K562 (cell line): ENCODE measurements around the gene LGALS3. TPM values are rescaled to one million over a fixed set of nuclear protein-coding genes. Genes with fewer than 3 reads are reported as not detected.

Experiments used
- BHLHE40 ChIP-seq: IDR thresholded peaks from 2 replicates; pipeline ENCODE4 v1.6.1; 2011; ENCODE audit warnings: low read length, improper control_type of control experiment
- JUND ChIP-seq, 2 experiments: IDR thresholded peaks; 2 replicates in 1 of 2; 3 replicates in 1 of 2; pipeline ENCODE4 v1.6.1; 2011; ENCODE audit warnings: borderline replicate concordance in 2 of 2, low read depth in 2 of 2, low read length in 2 of 2, improper control_type of control experiment in 1 of 2, missing biosample characterization in 1 of 2, missing genetic modification characterization in 1 of 2, missing genetic modification reagents in 1 of 2
- MYC ChIP-seq, 2 experiments: fragments of 250-450 bp in 1 of 2; sonication (Bioruptor Pico) in 1 of 2; IDR thresholded peaks; 2 replicates each; pipeline versions ENCODE4 v1.5.1 to v1.6.1; 2012 to 2021; ENCODE audit warnings: low read depth in 2 of 2, borderline replicate concordance in 1 of 2, improper control_type of control experiment in 1 of 2, low read length in 1 of 2, mild to moderate bottlenecking in 1 of 2, moderate library complexity in 1 of 2
- NR2C2 ChIP-seq, 2 experiments: fragments of 200-800 bp in 1 of 2; sonication (Bioruptor generic) in 1 of 2; sonication (generic) in 1 of 2; formaldehyde crosslinking in 1 of 2; IDR thresholded peaks; 2 replicates each; pipeline versions ENCODE4 v1.6.1 to v1.8.0; 2016 to 2022; ENCODE audit warnings: mild to moderate bottlenecking in 1 of 2, missing compliant biosample characterization in 1 of 2, missing genetic modification characterization in 1 of 2, missing genetic modification reagents in 1 of 2
- NR4A1 ChIP-seq, 2 experiments: fragments of 250-450 bp in 1 of 2; fragments of 450-650 bp in 1 of 2; sonication (Bioruptor Pico) in 1 of 2; IDR thresholded peaks; 2 replicates each; pipeline versions ENCODE4 v1.4.0 to v1.6.1; 2016 to 2020; ENCODE audit warnings: mild to moderate bottlenecking in 2 of 2, missing compliant biosample characterization in 1 of 2, missing genetic modification characterization in 1 of 2, moderate library complexity in 1 of 2
- RBFOX2 ChIP-seq: fragments of 200-400 bp; formaldehyde crosslinking; IDR thresholded peaks from 2 replicates; pipeline ENCODE4 v1.6.1; 2017; ENCODE audit warnings: low read depth, mild to moderate bottlenecking, low read length, moderate library complexity
- ZFX ChIP-seq: sonication (generic); formaldehyde crosslinking; IDR thresholded peaks from 2 replicates; pipeline ENCODE4 v1.8.0; 2022; ENCODE audit warnings: mild to moderate bottlenecking, missing genetic modification reagents, moderate library complexity
- polyA plus RNA-seq, 8 experiments: library from polyadenylated mRNA; depleted of rRNA in 4 of 8; stranded (reverse) in 5 of 8; unstranded in 3 of 8; fragments of >200 nt; fragmentation: Nextera tagmentation in 2 of 8; fragmentation: Illumina TruSeq in 1 of 8; extraction: Ambion mirVana in 2 of 8; extraction: Trizol in 1 of 8; gene quantifications; 2 replicates each; pipeline versions ENCODE4 v1.2.1 to v1.2.3, GENCODE V29; 2011 to 2014; ENCODE audit warnings: inconsistent platforms in 1 of 8, missing spikeins in 1 of 8
- total RNA-seq, 7 experiments: library from RNA; depleted of rRNA in 6 of 7; stranded (reverse); fragments of >200 nt in 6 of 7; fragmentation: Illumina TruSeq in 2 of 7; extraction: Trizol in 2 of 7; gene quantifications; 2 replicates each; pipeline versions ENCODE4 v1.2.1 to v1.2.3, GENCODE V29; 2011 to 2021; ENCODE audit warnings: low replicate concordance in 1 of 7
- TF ChIP-seq, protein P1 (sequence below): sonication (generic); formaldehyde crosslinking; IDR thresholded peaks from 2 replicates; pipeline ENCODE4 v1.8.1; 2023; ENCODE audit warnings: missing genetic modification reagents, mild to moderate bottlenecking, borderline replicate concordance
- TF ChIP-seq, protein P2 (sequence below): sonication (generic); formaldehyde crosslinking; IDR thresholded peaks from 2 replicates; pipeline ENCODE4 v1.4.0; 2020; ENCODE audit warnings: mild to moderate bottlenecking, missing genetic modification reagents
- TF ChIP-seq, protein P3 (sequence below): fragments of 450-650 bp; formaldehyde crosslinking; IDR thresholded peaks from 2 replicates; pipeline ENCODE4 v1.4.0; 2020; ENCODE audit warnings: mild to moderate bottlenecking, moderate library complexity
- TF ChIP-seq, protein P4 (sequence below): fragments of 450-650 bp; IDR thresholded peaks from 2 replicates; pipeline ENCODE4 v1.7.0; 2016; ENCODE audit warnings: borderline replicate concordance

Gene LGALS3
- total and polyA plus RNA-seq, 9 of the 15 experiments (the other 6 are each of a cell fraction or from before 2014, with no cell fraction given): 0.04 to 1.9 (median 1.1) TPM

DNA sequence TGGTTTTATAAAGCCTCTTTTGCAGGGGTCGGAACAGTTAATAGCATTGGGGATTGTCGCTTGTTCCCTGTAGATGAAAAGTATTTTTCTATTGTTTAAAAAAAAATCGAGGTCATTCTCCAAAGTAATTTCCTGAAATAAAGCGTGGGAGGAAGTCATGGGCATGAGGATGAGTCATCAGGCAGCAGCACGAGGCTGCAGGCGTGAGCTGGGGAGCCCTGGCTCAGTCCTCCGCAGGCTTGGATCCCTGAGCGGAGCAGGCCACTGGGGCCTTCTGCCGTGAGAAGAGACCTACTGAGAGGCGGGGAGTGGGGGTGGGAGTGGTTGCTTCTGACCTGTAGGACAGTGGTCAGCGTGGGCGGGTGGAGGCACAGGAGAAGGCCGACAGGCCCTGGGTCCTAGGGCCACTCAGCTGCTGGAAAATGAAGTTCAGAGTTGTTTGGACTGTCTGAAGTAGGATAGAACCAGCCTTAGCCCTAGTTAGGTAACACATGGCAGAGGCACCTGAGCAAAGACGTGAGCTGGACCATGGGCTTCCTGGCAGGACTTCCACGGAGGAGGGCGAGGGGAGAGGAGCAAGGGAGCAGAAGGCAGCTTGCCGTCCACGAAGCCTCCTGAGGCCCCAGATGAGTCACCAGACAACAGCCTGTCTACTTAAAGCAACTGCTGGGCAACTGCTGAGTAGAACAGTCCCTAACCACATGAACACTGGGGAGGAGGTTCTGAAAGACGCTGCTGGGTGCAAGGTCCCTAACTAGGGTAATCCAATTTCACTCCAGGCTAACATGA is 21.1 kb upstream of the LGALS3 start (continued):
- TF ChIP-seq, protein P1, sequence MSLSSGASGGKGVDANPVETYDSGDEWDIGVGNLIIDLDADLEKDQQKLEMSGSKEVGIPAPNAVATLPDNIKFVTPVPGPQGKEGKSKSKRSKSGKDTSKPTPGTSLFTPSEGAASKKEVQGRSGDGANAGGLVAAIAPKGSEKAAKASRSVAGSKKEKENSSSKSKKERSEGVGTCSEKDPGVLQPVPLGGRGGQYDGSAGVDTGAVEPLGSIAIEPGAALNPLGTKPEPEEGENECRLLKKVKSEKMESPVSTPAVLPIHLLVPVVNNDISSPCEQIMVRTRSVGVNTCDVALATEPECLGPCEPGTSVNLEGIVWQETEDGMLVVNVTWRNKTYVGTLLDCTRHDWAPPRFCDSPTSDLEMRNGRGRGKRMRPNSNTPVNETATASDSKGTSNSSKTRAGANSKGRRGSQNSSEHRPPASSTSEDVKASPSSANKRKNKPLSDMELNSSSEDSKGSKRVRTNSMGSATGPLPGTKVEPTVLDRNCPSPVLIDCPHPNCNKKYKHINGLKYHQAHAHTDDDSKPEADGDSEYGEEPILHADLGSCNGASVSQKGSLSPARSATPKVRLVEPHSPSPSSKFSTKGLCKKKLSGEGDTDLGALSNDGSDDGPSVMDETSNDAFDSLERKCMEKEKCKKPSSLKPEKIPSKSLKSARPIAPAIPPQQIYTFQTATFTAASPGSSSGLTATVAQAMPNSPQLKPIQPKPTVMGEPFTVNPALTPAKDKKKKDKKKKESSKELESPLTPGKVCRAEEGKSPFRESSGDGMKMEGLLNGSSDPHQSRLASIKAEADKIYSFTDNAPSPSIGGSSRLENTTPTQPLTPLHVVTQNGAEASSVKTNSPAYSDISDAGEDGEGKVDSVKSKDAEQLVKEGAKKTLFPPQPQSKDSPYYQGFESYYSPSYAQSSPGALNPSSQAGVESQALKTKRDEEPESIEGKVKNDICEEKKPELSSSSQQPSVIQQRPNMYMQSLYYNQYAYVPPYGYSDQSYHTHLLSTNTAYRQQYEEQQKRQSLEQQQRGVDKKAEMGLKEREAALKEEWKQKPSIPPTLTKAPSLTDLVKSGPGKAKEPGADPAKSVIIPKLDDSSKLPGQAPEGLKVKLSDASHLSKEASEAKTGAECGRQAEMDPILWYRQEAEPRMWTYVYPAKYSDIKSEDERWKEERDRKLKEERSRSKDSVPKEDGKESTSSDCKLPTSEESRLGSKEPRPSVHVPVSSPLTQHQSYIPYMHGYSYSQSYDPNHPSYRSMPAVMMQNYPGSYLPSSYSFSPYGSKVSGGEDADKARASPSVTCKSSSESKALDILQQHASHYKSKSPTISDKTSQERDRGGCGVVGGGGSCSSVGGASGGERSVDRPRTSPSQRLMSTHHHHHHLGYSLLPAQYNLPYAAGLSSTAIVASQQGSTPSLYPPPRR (CRISPR knock-in tag): no peak
- TF ChIP-seq ZFX (CRISPR knock-in tag): peak; percentile 91
- TF ChIP-seq, protein P2, sequence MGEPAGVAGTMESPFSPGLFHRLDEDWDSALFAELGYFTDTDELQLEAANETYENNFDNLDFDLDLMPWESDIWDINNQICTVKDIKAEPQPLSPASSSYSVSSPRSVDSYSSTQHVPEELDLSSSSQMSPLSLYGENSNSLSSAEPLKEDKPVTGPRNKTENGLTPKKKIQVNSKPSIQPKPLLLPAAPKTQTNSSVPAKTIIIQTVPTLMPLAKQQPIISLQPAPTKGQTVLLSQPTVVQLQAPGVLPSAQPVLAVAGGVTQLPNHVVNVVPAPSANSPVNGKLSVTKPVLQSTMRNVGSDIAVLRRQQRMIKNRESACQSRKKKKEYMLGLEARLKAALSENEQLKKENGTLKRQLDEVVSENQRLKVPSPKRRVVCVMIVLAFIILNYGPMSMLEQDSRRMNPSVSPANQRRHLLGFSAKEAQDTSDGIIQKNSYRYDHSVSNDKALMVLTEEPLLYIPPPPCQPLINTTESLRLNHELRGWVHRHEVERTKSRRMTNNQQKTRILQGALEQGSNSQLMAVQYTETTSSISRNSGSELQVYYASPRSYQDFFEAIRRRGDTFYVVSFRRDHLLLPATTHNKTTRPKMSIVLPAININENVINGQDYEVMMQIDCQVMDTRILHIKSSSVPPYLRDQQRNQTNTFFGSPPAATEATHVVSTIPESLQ: no peak
- TF ChIP-seq NR2C2 (CRISPR knock-in tag; IDR thresholded peaks at IDR 0.05): no peak
- TF ChIP-seq NR2C2 (tag; IDR thresholded peaks at IDR 0.05): peak; percentile 70
- TF ChIP-seq, protein P3, sequence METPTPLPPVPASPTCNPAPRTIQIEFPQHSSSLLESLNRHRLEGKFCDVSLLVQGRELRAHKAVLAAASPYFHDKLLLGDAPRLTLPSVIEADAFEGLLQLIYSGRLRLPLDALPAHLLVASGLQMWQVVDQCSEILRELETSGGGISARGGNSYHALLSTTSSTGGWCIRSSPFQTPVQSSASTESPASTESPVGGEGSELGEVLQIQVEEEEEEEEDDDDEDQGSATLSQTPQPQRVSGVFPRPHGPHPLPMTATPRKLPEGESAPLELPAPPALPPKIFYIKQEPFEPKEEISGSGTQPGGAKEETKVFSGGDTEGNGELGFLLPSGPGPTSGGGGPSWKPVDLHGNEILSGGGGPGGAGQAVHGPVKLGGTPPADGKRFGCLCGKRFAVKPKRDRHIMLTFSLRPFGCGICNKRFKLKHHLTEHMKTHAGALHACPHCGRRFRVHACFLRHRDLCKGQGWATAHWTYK (CRISPR knock-in tag): peak; percentile 62; the same call in 1 of the 2 replicates
- TF ChIP-seq RBFOX2: peak; percentile 71
- peak; percentile 88 for TF ChIP-seq BHLHE40
- TF ChIP-seq MYC (IDR thresholded peaks at IDR 0.05; ENCODE audit: low read depth, low read length): peak; percentile 86
- no peak for TF ChIP-seq MYC (CRISPR knock-in tag; IDR thresholded peaks at IDR 0.05; ENCODE audit: borderline replicate concordance, low read depth)
- no peak; the same call in 1 of the 2 replicates for TF ChIP-seq NR4A1 (CRISPR knock-in tag; IDR thresholded peaks at IDR 0.05)
- peak; percentile 82 for TF ChIP-seq NR4A1 (tag; IDR thresholded peaks at IDR 0.05)
- TF ChIP-seq, protein P4, sequence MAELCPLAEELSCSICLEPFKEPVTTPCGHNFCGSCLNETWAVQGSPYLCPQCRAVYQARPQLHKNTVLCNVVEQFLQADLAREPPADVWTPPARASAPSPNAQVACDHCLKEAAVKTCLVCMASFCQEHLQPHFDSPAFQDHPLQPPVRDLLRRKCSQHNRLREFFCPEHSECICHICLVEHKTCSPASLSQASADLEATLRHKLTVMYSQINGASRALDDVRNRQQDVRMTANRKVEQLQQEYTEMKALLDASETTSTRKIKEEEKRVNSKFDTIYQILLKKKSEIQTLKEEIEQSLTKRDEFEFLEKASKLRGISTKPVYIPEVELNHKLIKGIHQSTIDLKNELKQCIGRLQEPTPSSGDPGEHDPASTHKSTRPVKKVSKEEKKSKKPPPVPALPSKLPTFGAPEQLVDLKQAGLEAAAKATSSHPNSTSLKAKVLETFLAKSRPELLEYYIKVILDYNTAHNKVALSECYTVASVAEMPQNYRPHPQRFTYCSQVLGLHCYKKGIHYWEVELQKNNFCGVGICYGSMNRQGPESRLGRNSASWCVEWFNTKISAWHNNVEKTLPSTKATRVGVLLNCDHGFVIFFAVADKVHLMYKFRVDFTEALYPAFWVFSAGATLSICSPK: no peak
- TF ChIP-seq JUND (IDR thresholded peaks at IDR 0.05; ENCODE audit: borderline replicate concordance, low read depth, low read length): peak; percentile 99
- TF ChIP-seq JUND (tag; IDR thresholded peaks at IDR 0.05; ENCODE audit: borderline replicate concordance, low read depth, low read length): peak; percentile 96
